Measurements from ENCODE around the gene CDH7.

CDH7 gene

DNA sequence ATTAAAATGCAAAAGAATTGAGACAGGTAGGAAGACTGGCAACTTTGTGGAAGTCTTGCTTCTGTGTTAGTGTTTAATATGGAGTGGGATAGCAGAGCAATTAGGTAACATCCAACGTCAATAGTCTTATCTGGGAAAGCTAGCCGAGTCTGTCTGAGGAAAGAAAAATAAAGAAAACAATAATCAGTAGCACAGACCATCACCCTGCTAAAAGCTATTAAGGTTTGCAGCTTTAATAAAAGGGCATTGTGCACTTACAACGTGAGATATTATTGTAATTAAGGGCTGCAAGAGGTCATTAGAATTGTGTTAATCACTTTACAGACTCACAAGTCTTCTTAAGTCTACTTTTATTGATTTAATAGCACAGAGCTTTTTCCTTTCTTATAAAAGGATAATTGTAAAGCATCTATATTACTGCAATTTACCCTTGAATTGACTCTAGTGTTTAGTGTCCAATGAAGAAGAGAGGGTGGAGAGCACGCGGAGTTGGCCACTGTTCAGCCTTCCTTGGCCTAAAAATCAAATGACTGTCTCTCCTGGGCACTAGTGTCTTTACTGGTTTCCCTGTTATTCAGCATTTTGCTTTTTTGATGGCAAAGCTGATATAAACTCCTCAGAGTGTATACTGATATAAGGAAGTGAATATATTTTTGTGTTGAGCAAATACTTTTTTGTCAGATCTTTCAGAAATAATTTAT, 2.0 kb downstream of the CDH7 start:
- Histone ChIP-seq H3K27me3 (ENCODE audit: control insufficient read depth, insufficient read depth, low read length) (no peaks in the 10 kb centered on the region), H3K4me1 (ENCODE audit: control insufficient read depth, insufficient read depth, low read length) (peaks cover 3% of the 10 kb centered on the region), H3K4me3 (ENCODE audit: low read length) (no peak overlapping the region), H3K27ac (ENCODE audit: low read depth, low read length) (no peak overlapping the region), H3K36me3 (ENCODE audit: control insufficient read depth, insufficient read depth, low read length) (no peaks in the 10 kb centered on the region), H3K9ac (ENCODE audit: low read length) (no peak overlapping the region)

DNA sequence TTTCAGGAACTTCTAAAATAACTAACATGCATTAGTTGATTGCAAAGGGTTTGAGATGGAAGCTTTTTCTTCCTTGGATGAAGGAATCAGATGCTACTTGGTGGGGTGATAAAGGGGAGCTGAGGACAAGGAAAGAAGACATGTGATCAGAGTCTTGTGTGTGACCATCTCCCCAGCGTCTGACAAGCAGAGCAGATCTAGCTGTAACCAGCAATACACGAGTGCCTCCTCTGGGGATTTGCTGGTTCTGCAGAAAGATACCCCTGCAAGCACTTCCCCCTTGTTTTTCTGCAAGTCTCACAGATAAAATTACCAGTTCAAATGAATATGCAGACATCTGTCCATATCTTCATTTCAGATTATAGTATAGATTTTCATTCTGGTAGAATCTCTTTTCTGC, 2.7 kb downstream of the CDH7 start:
- H3K27ac ChIP-seq (ENCODE audit: low read depth, low read length): no peak overlapping the region

DNA sequence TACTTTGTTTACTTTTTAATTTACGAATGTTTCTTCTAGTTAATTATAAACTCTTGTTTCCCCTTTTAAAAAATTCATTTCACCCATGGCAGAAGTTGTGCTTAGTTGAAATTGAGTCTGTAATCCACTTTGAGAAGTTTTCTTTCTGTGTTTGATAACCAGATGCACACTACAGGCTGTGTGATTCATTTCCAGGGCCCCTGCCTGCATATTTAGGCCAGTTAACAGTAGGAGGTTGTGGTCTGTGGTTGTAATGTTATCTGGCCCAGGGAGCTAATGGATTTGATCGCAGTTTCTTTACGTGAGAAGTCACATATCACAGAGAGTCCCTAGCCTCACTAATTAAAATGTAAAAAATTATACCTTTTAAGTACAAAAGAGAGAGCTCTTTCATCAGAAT, 3.3 kb downstream of the CDH7 start:
- Histone ChIP-seq H3K36me3 (ENCODE audit: control insufficient read depth, insufficient read depth, low read length) (no peaks in the 10 kb centered on the region), H3K27me3 (ENCODE audit: control insufficient read depth, insufficient read depth, low read length) (no peaks in the 10 kb centered on the region), H3K27ac (ENCODE audit: low read depth, low read length) (no peak overlapping the region), H3K4me3 (ENCODE audit: low read length) (no peak overlapping the region), H3K4me1 (ENCODE audit: control insufficient read depth, insufficient read depth, low read length) (peaks cover 3% of the 10 kb centered on the region), H3K9ac (ENCODE audit: low read length) (no peak overlapping the region)

More for the DNA sequence above, 2.7 kb downstream of the CDH7 start:
- no peak overlapping the region for H3K4me3 ChIP-seq (ENCODE audit: low read length)
- H3K9ac ChIP-seq (ENCODE audit: low read length): no peak overlapping the region
- no peaks in the 10 kb centered on the region for H3K27me3 ChIP-seq (ENCODE audit: control insufficient read depth, insufficient read depth, low read length)
- peaks cover 3% of the 10 kb centered on the region for H3K4me1 ChIP-seq (ENCODE audit: control insufficient read depth, insufficient read depth, low read length)
- H3K36me3 ChIP-seq (ENCODE audit: control insufficient read depth, insufficient read depth, low read length): no peaks in the 10 kb centered on the region

- Histone ChIP-seq H3K4me1 (ENCODE audit: control insufficient read depth, insufficient read depth, low read length) (no peaks in the 10 kb centered on the region), H3K36me3 (ENCODE audit: control insufficient read depth, insufficient read depth, low read length) (no peaks in the 10 kb centered on the region), H3K27me3 (ENCODE audit: control insufficient read depth, insufficient read depth, low read length) (no peaks in the 10 kb centered on the region), H3K27ac (ENCODE audit: low read depth, low read length) (no peak overlapping the region), H3K9ac (ENCODE audit: low read length) (no peak overlapping the region), H3K4me3 (ENCODE audit: low read length) (no peak overlapping the region)
These were observed 4.8 kb downstream of the CDH7 start for GRCh38 chr18:65755616-65756015.

GRCh38 chr18:65760457-65760856, 9.6 kb downstream of the CDH7 start:
- no peaks in the 10 kb centered on the region for H3K4me1 ChIP-seq (ENCODE audit: control insufficient read depth, insufficient read depth, low read length)
- H3K4me3 ChIP-seq (ENCODE audit: low read length): no peak overlapping the region
- no peaks in the 10 kb centered on the region for H3K36me3 ChIP-seq (ENCODE audit: control insufficient read depth, insufficient read depth, low read length)
- H3K9ac ChIP-seq (ENCODE audit: low read length): no peak overlapping the region
- H3K27me3 ChIP-seq (ENCODE audit: control insufficient read depth, insufficient read depth, low read length): no peaks in the 10 kb centered on the region
- no peak overlapping the region for H3K27ac ChIP-seq (ENCODE audit: low read depth, low read length)

DNA sequence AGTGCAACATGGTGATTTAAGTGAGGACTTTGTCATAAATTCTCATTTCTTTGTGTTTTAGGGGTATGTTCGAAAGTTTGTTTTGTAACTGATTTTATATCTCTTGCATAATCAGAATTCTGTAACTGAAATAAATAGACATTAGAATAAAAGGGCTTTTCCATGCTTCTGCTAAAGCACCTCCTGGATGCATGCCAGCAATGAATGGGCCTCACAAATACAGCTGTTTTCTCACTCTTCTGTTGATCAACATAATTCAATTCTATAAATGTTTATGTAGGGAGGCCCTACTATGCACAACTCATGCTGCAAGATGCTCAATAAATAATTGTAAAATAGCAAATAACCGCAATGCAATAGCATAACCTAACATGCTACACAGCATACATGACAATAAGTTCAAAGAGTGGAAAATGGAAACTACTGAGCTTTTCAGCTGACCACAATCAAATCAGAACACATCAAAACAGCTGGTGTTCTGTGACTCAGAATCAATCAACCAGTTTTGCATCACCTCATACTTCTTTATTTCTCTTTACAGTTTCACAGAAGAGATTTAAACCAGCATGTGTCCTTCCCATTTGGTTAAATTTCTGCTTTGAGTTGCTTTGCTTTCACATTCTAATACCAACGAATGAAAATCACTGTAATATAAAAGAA, 11.0 kb downstream of the CDH7 start:
- Histone ChIP-seq H3K36me3 (ENCODE audit: control insufficient read depth, insufficient read depth, low read length) (no peaks in the 10 kb centered on the region), H3K27me3 (ENCODE audit: control insufficient read depth, insufficient read depth, low read length) (no peaks in the 10 kb centered on the region), H3K9ac (ENCODE audit: low read length) (no peak overlapping the region), H3K27ac (ENCODE audit: low read depth, low read length) (no peak overlapping the region), H3K4me1 (ENCODE audit: control insufficient read depth, insufficient read depth, low read length) (no peaks in the 10 kb centered on the region), H3K4me3 (ENCODE audit: low read length) (no peak overlapping the region)

DNA sequence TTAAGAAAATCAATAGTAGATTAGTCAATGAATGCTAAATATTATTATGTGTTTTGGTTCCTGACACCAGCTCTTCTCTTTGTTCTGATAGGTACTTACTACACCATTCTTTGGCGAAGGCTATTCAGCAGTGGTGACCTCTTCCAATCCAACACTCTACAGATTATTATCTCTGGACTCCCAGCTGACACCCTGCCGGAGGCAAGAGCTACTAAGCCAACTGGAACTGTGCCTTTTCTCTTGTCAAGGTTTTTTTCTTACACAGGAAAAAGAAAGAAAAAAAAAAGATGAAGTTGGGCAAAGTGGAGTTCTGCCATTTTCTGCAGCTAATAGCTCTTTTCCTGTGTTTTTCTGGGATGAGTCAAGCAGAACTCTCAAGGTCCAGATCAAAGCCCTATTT, 11.7 kb downstream of the CDH7 start:
- H3K4me1 ChIP-seq (ENCODE audit: control insufficient read depth, insufficient read depth, low read length): no peaks in the 10 kb centered on the region
- H3K27ac ChIP-seq (ENCODE audit: low read depth, low read length): no peak overlapping the region
- H3K4me3 ChIP-seq (ENCODE audit: low read length): no peak overlapping the region
- no peaks in the 10 kb centered on the region for H3K36me3 ChIP-seq (ENCODE audit: control insufficient read depth, insufficient read depth, low read length)
- H3K9ac ChIP-seq (ENCODE audit: low read length): no peak overlapping the region
- H3K27me3 ChIP-seq (ENCODE audit: control insufficient read depth, insufficient read depth, low read length): no peaks in the 10 kb centered on the region

- Histone ChIP-seq H3K27me3 (ENCODE audit: control insufficient read depth, insufficient read depth, low read length) (no peaks in the 10 kb centered on the region), H3K27ac (ENCODE audit: low read depth, low read length) (no peak overlapping the region), H3K36me3 (ENCODE audit: control insufficient read depth, insufficient read depth, low read length) (no peaks in the 10 kb centered on the region), H3K4me3 (ENCODE audit: low read length) (no peak overlapping the region), H3K4me1 (ENCODE audit: control insufficient read depth, insufficient read depth, low read length) (no peaks in the 10 kb centered on the region), H3K9ac (ENCODE audit: low read length) (no peak overlapping the region)
These were observed 16.6 kb downstream of the CDH7 start for GRCh38 chr18:65767406-65767805.

GRCh38 chr18:65768120-65768778, 17.4 kb downstream of the CDH7 start:
- H3K27ac ChIP-seq (ENCODE audit: low read depth, low read length): no peak overlapping the region
- H3K36me3 ChIP-seq (ENCODE audit: control insufficient read depth, insufficient read depth, low read length): no peaks in the 10 kb centered on the region
- H3K9ac ChIP-seq (ENCODE audit: low read length): no peak overlapping the region
- no peaks in the 10 kb centered on the region for H3K4me1 ChIP-seq (ENCODE audit: control insufficient read depth, insufficient read depth, low read length)
- no peak overlapping the region for H3K4me3 ChIP-seq (ENCODE audit: low read length)
- no peaks in the 10 kb centered on the region for H3K27me3 ChIP-seq (ENCODE audit: control insufficient read depth, insufficient read depth, low read length)

DNA sequence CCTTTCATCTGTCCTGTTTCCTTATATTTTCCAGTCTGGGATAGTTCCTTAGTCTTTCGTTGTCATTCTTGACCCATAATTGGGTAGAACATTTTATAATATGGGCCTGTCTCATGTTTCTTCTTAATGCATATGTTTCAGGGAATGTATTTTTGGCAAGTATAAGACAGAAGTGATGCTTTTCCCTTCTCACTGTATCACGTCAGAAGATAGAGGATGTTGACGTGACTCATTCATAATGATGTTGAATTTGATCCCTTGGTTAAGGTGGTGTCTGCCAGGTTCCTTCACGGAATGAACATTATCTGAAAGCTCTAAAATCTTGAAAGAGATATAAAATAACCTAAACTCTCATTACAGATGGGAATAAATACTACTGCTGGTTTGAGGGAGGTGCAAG, 18.8 kb downstream of the CDH7 start:
- H3K4me1 ChIP-seq (ENCODE audit: control insufficient read depth, insufficient read depth, low read length): no peaks in the 10 kb centered on the region
- no peaks in the 10 kb centered on the region for H3K27me3 ChIP-seq (ENCODE audit: control insufficient read depth, insufficient read depth, low read length)
- no peak overlapping the region for H3K27ac ChIP-seq (ENCODE audit: low read depth, low read length)
- H3K9ac ChIP-seq (ENCODE audit: low read length): no peak overlapping the region
- H3K36me3 ChIP-seq (ENCODE audit: control insufficient read depth, insufficient read depth, low read length): no peaks in the 10 kb centered on the region
- no peak overlapping the region for H3K4me3 ChIP-seq (ENCODE audit: low read length)

DNA sequence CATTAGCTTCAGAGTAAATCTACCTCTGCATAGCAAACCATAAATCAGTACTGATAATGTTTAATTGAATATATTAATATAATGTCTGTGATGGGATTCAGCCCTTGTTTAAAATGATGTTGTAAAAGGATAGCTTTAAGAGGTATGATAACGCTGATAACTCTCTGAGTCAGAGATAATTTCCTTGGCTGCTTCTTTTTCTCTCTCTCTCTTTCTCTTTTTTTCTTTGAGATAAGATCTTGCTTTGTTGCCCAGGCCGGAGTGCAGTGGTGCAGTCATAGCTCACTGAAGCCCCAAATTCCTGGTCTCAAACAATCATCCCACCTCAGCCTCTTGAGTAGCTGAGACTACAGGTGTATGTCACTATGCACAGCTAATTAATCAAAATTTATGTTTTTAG, 35.7 kb downstream of the CDH7 start:
- Histone ChIP-seq H3K4me3 (ENCODE audit: low read length) (no peak overlapping the region), H3K36me3 (ENCODE audit: control insufficient read depth, insufficient read depth, low read length) (no peaks in the 10 kb centered on the region), H3K27me3 (ENCODE audit: control insufficient read depth, insufficient read depth, low read length) (no peaks in the 10 kb centered on the region)

DNA sequence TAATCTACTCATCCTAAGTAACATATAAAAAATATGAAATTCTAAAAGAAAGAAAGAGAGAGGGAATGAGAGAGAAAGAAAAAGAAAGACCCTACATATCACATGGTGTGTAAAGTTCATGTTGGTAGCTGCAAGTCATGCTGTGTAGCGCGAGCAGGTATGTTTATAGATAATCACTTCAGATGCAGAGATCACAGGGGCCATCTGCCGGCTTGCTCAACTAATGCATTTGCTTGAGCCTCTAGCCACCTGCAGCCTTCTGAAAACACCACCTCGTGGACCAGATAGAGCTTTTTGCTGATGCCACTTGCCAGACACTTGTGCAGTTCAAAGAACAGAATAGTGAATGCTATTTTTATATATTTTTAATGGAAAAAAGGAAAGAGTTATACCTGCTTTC, 37.6 kb downstream of the CDH7 start:
- no peaks in the 10 kb centered on the region for H3K4me1 ChIP-seq (ENCODE audit: control insufficient read depth, insufficient read depth, low read length)
- H3K9ac ChIP-seq (ENCODE audit: low read length): no peak overlapping the region
- no peak overlapping the region for H3K4me3 ChIP-seq (ENCODE audit: low read length)
- no peaks in the 10 kb centered on the region for H3K27me3 ChIP-seq (ENCODE audit: control insufficient read depth, insufficient read depth, low read length)
- H3K36me3 ChIP-seq (ENCODE audit: control insufficient read depth, insufficient read depth, low read length): no peaks in the 10 kb centered on the region
- no peak overlapping the region for H3K27ac ChIP-seq (ENCODE audit: low read depth, low read length)

More for the DNA sequence above, 35.7 kb downstream of the CDH7 start:
- Histone ChIP-seq H3K9ac (ENCODE audit: low read length) (no peak overlapping the region), H3K4me1 (ENCODE audit: control insufficient read depth, insufficient read depth, low read length) (no peaks in the 10 kb centered on the region), H3K27ac (ENCODE audit: low read depth, low read length) (no peak overlapping the region)

Data from rectal smooth muscle tissue (tissue), 1 donor.